CD4-positive, alpha-beta memory T cell (primary cell): Measurements from ENCODE around the gene C20orf144. TPM values are rescaled to one million over a fixed set of nuclear protein-coding genes. Genes with fewer than 3 reads are reported as not detected.

ENCODE experiments used
- CTCF ChIA-PET: fragments of 350-600 bp; sonication (Branson Sonifier 250); formaldehyde crosslinking; loops from one replicate; lab custom pipeline; 2021; ENCODE audit warnings: inconsistent platforms; ENCODE audit not compliant: partially characterized antibody; lab: Charles Lee
- POLR2A ChIA-PET: fragments of 350-600 bp; sonication (Branson Sonifier 250); formaldehyde crosslinking; loops from one replicate; lab custom pipeline; 2021; ENCODE audit not compliant: partially characterized antibody; lab: Charles Lee
- DNase-seq, 5 donors: peaks; one replicate each; pipeline versions ENCODE4 v3.0.0 to v3.0.0-alpha.2; 2020 to 2022; ENCODE audit warnings: mixed read lengths in 1 of 5
- H3K27ac ChIP-seq: one replicate; pipeline ENCODE4 v1.7.0; 2013; ENCODE audit warnings: low read depth, low read length
- H3K27me3 ChIP-seq: 2 replicates; pipeline ENCODE4 v1.7.0; 2013; ENCODE audit warnings: mild to moderate bottlenecking, low read length, moderate library complexity; ENCODE audit not compliant: insufficient read depth
- H3K36me3 ChIP-seq: 2 replicates; pipeline ENCODE4 v1.7.0; 2013; ENCODE audit warnings: mild to moderate bottlenecking, low read length, moderate library complexity; ENCODE audit not compliant: insufficient read depth
- H3K4me1 ChIP-seq: 2 replicates; pipeline ENCODE4 v1.7.0; 2013; ENCODE audit warnings: mild to moderate bottlenecking, low read length, moderate library complexity; ENCODE audit not compliant: insufficient read depth
- H3K4me3 ChIP-seq, 2 donors: one replicate each; pipeline ENCODE4 v1.7.0; 2013; ENCODE audit warnings: low read length in 2 of 2, mild to moderate bottlenecking in 1 of 2
- H3K9me3 ChIP-seq, 2 donors: one replicate each; pipeline ENCODE4 v1.7.0; 2013; ENCODE audit warnings: low read length in 2 of 2, control low read depth in 1 of 2; ENCODE audit not compliant: control insufficient read depth in 1 of 2
- H3K27ac Mint-ChIP-seq, 7 donors: one replicate each; pipeline ENCODE4 v1.8.0; 2020 to 2021; ENCODE audit warnings: mixed read lengths in 7 of 7, mild to moderate bottlenecking in 6 of 7, inconsistent platforms in 3 of 7, moderate library complexity in 3 of 7
- H3K27me3 Mint-ChIP-seq, 2 donors: one replicate each; pipeline ENCODE4 v1.8.0; 2020 to 2021; ENCODE audit warnings: mixed read lengths in 2 of 2
- H3K36me3 Mint-ChIP-seq, 2 donors: one replicate each; pipeline ENCODE4 v1.8.0; 2020 to 2021; ENCODE audit warnings: mixed read lengths in 2 of 2, inconsistent platforms in 1 of 2, mild to moderate bottlenecking in 1 of 2
- H3K4me1 Mint-ChIP-seq, 4 donors: one replicate each; pipeline ENCODE4 v1.8.0; 2020 to 2021; ENCODE audit warnings: mixed read lengths in 4 of 4, mild to moderate bottlenecking in 1 of 4
- H3K4me3 Mint-ChIP-seq, 8 donors: one replicate each; pipeline ENCODE4 v1.8.0; 2020 to 2021; ENCODE audit warnings: mixed read lengths in 8 of 8, mild to moderate bottlenecking in 7 of 8, moderate library complexity in 6 of 8, inconsistent platforms in 3 of 8
- H3K9me3 Mint-ChIP-seq, 8 donors: one replicate each; pipeline ENCODE4 v1.8.0; 2020 to 2021; ENCODE audit warnings: mixed read lengths in 8 of 8, mild to moderate bottlenecking in 5 of 8, inconsistent platforms in 3 of 8, moderate library complexity in 1 of 8
- intact Hi-C: fragments of 100-400 bp; cut with micrococcal nuclease; formaldehyde crosslinking; loops from one replicate; pipeline ENCODE4 v1.15.1; 2023
- polyA plus RNA-seq, 2 donors: library from polyadenylated mRNA; unstranded; fragments of 300-500 nt; fragmentation: Illumina TruSeq; gene quantifications; one replicate each; pipeline ENCODE4 v1.2.3, GENCODE V29; 2021
- total RNA-seq, 2 experiments: library from RNA; stranded (reverse); gene quantifications; one replicate each; pipeline ENCODE4 v1.2.3, GENCODE V29; 2021

C20orf144 gene
- total and polyA plus RNA-seq, 4 experiments from 2014 or later: 0.61 TPM; not detected in 2

- Histone ChIP-seq H3K27ac (no peak overlapping the region), H3K4me1 (peaks cover 62% of the 10 kb centered on the region), H3K9me3 (no peaks in the 10 kb centered on the region), H3K27me3 (no peaks in the 10 kb centered on the region), H3K4me3 (no peak overlapping the region), H3K36me3 (no peaks in the 10 kb centered on the region)
- ChIA-PET POLR2A (interaction anchor here (5.3 kb wide), 1 partner anchor 10 kb away, joined by 122 read pairs; the partner anchor contains the start of genes ACTL10 and C20orf144), CTCF (interaction anchor here (1.4 to 6.5 kb wide), 2 partner anchors 9 to 222 kb away, joined by 4 to 88 read pairs; partner anchors contain the start of gene ACTL10)
- Mint-ChIP-seq H3K4me1 (peaks cover 33 to 73% (median 53%) of the 10 kb centered on the region in 4 donors), H3K9me3 (no peaks in the 10 kb centered on the region), H3K27ac (peak overlapping the region in 4 of 7 donors; percentile 10 to 52 (median 37)), H3K36me3 (no peaks in the 10 kb centered on the region), H3K4me3 (peak overlapping the region in 3 of 8 donors; percentile 9 to 31 (median 29)), H3K27me3 (no peaks in the 10 kb centered on the region)
- intact Hi-C loops: no loop called here
- no peak for DNase-seq
Observed at GRCh38 chr20:33676652-33677645, 14.8 kb downstream of the C20orf144 start.

- no peaks in the 10 kb centered on the region for H3K36me3 ChIP-seq
- ChIA-PET CTCF (interaction anchor here (1.4 to 6.5 kb wide), 3 partner anchors 11 to 223 kb away, joined by 4 to 88 read pairs (median 4); partner anchors contain the start of genes ACTL10 and C20orf144), POLR2A (interaction anchor here (2.2 to 5.3 kb wide), 3 partner anchors 10 to 42 kb away, joined by 15 to 122 read pairs (median 19); partner anchors contain the start of genes ACTL10, C20orf144 and PXMP4)
- DNase-seq: peak in 1 of 5 donors; percentile 2
- no peak overlapping the region for H3K4me3 ChIP-seq
- Mint-ChIP-seq H3K4me3 (peak overlapping the region in 7 of 8 donors; percentile 29 to 79 (median 71)), H3K36me3 (no peaks in the 10 kb centered on the region), H3K9me3 (no peaks in the 10 kb centered on the region), H3K27ac (peak overlapping the region; percentile 58 to 93 (median 90)), H3K27me3 (no peaks in the 10 kb centered on the region), H3K4me1 (peaks cover 30 to 64% (median 47%) of the 10 kb centered on the region in 4 donors)
- H3K27ac ChIP-seq: peak overlapping the region; percentile 40
- H3K27me3 ChIP-seq: no peaks in the 10 kb centered on the region
- H3K4me1 ChIP-seq: peaks cover 54% of the 10 kb centered on the region
- intact Hi-C loops: no loop called here
- no peaks in the 10 kb centered on the region for H3K9me3 ChIP-seq
Observed at GRCh38 chr20:33677991-33678702, 16.0 kb downstream of the C20orf144 start.

- Mint-ChIP-seq H3K4me3 (peak overlapping the region in 7 of 8 donors; percentile 3 to 79 (median 71)), H3K27ac (peak overlapping the region; percentile 58 to 93 (median 90)), H3K36me3 (no peaks in the 10 kb centered on the region), H3K4me1 (peaks cover 24 to 61% (median 43%) of the 10 kb centered on the region in 4 donors), H3K27me3 (no peaks in the 10 kb centered on the region), H3K9me3 (no peaks in the 10 kb centered on the region)
- no peaks in the 10 kb centered on the region for H3K27me3 ChIP-seq
- intact Hi-C loops: no loop called here
- DNase-seq: peak; percentile 22 to 73 (median 36)
- ChIA-PET POLR2A (interaction anchor here (1.1 to 5.3 kb wide), 9 partner anchors 8 to 432 kb away, joined by 3 to 122 read pairs (median 7); partner anchors contain the start of genes ACTL10, C20orf144, CBFA2T2 and EIF2S2), CTCF (interaction anchor here (1.0 to 6.5 kb wide), 6 partner anchors 12 to 236 kb away, joined by 3 to 88 read pairs (median 4); partner anchors contain the start of genes ACTL10 and C20orf144)
- no peaks in the 10 kb centered on the region for H3K9me3 ChIP-seq
- H3K36me3 ChIP-seq: no peaks in the 10 kb centered on the region
- peaks cover 47% of the 10 kb centered on the region for H3K4me1 ChIP-seq
- H3K27ac ChIP-seq: no peak overlapping the region
- no peak overlapping the region for H3K4me3 ChIP-seq
Observed at GRCh38 chr20:33679758-33680485, 17.8 kb downstream of the C20orf144 start.

DNA sequence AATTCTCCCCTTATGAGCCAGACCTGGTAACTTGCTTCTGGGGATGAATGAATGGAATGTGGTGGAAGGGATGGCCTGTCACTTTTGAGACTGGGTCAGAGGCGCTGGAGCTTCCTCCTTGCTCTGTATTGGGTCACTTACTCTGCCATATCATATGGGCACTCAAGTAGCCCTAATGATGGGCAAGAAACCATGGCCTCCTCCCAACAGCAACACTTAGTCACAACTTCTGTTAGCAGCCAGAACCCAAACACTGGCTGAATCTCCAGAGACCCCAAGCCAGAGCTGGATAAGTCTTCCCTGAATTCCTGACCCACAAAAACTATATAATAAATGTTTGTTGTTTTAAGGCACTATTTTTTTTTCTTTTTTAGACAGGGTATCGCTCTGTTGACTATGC, 18.6 kb downstream of the C20orf144 start:
- Mint-ChIP-seq H3K4me1 (peaks cover 23 to 63% (median 44%) of the 10 kb centered on the region in 4 donors), H3K27me3 (no peaks in the 10 kb centered on the region), H3K36me3 (no peaks in the 10 kb centered on the region), H3K4me3 (peak overlapping the region in 1 of 8 donors; percentile 25), H3K27ac (peak overlapping the region in 3 of 7 donors; percentile 58 to 73 (median 62)), H3K9me3 (no peaks in the 10 kb centered on the region)
- POLR2A ChIA-PET: interaction anchor here (1.5 to 5.3 kb wide), 4 partner anchors 14 to 432 kb away, joined by 7 to 122 read pairs (median 8); partner anchors contain the start of genes ACTL10, C20orf144, CBFA2T2 and EIF2S2
- no peak overlapping the region for H3K27ac ChIP-seq
- no peaks in the 10 kb centered on the region for H3K27me3 ChIP-seq
- H3K36me3 ChIP-seq: no peaks in the 10 kb centered on the region
- H3K4me1 ChIP-seq: peaks cover 50% of the 10 kb centered on the region
- CTCF ChIA-PET: interaction anchor here (1.0 to 6.5 kb wide), 4 partner anchors 13 to 238 kb away, joined by 3 to 88 read pairs (median 5); partner anchors contain the start of genes ACTL10 and SNTA1
- intact Hi-C loops: no loop called here
- H3K9me3 ChIP-seq: no peaks in the 10 kb centered on the region
- DNase-seq: no peak
- H3K4me3 ChIP-seq: no peak overlapping the region

GRCh38 chr20:33681288-33681687, 19.2 kb downstream of the C20orf144 start:
- Mint-ChIP-seq H3K27ac (peak overlapping the region in 3 of 7 donors; percentile 32 to 60 (median 58)), H3K9me3 (no peaks in the 10 kb centered on the region), H3K36me3 (no peaks in the 10 kb centered on the region), H3K4me3 (no peak overlapping the region), H3K27me3 (no peaks in the 10 kb centered on the region), H3K4me1 (peaks cover 23 to 63% (median 44%) of the 10 kb centered on the region in 4 donors)
- Histone ChIP-seq H3K4me3 (no peak overlapping the region), H3K9me3 (no peaks in the 10 kb centered on the region), H3K27me3 (no peaks in the 10 kb centered on the region), H3K27ac (no peak overlapping the region), H3K36me3 (no peaks in the 10 kb centered on the region), H3K4me1 (peaks cover 50% of the 10 kb centered on the region)
- intact Hi-C loops: no loop called here
- CTCF ChIA-PET: interaction anchor here (1.0 to 6.5 kb wide), 3 partner anchors 14 to 238 kb away, joined by 3 to 88 read pairs (median 6); partner anchors contain the start of genes ACTL10 and SNTA1
- POLR2A ChIA-PET: interaction anchor here (1.2 to 5.3 kb wide), 5 partner anchors 14 to 431 kb away, joined by 3 to 122 read pairs (median 7); partner anchors contain the start of genes ACTL10, C20orf144, EIF2S2 and PXMP4
- no peak for DNase-seq
